Measurements from ENCODE around the gene OXSR1. TPM values are rescaled to one million over a fixed set of nuclear protein-coding genes. Genes with fewer than 3 reads are reported as not detected.

Gene OXSR1
- total and polyA plus RNA-seq, 12 donors, result 13.7 to 38.4 (median 31.2) TPM

DNA sequence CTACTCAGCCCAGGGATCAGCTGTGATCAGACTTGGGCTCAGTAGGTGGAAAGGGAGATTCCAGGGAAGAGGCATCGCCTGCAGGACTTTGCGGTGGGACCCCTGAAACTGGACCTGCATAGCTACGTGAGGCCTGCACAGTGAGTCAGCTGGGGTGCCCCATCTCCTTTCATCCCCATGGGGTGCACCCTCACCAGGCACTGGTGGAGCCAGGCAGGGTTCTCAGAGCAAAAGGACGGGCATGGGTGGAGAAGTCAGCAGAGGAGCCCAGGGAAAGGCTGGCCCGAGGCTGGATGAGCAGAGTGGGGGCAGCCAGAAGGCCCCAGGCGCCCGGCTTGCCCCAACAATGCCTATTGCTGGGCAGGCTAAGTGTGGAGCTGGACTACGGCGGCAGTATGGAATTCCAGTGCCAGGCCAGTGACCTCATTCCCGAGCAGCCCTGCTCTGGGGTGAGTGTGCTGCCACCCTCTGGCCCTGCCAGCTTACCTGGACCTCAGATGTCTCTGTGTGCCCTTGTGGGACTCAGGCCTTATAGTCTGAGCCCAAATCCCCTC is 48.1 kb upstream of the OXSR1 start:
- WGBS, 2 donors, result 69 to 75% methylated on average over 10 of the region's 10 CpGs
- intact Hi-C loops (cut with DNase I), result loop anchor here in 5 of 10 donors (5.0 to 10.0 kb wide), 4 partner anchors 228 to 365 kb away; partner anchors contain the start of gene XYLB (in 3 of the 5)
- no peaks in the 10 kb centered on the region for H3K9me3 ChIP-seq
- peak; percentile 34 to 43 for DNase-seq
- H3K36me3 ChIP-seq, result peaks cover 0 to 28% (median 17%) of the 10 kb centered on the region in 9 donors
- no peak overlapping the region for H3K4me3 ChIP-seq
- ATAC-seq, result peak; percentile 23 to 88 (median 70)
- peak in 2 of 9 donors; percentile 29 to 34 for TF ChIP-seq CTCF (IDR thresholded peaks at IDR 0.05)
- H3K27ac ChIP-seq, result no peak overlapping the region
- H3K27me3 ChIP-seq, result peaks cover 0 to 6% (median 0%) of the 10 kb centered on the region in 7 donors
- H3K4me1 ChIP-seq, result peaks cover 0 to 14% (median 4%) of the 10 kb centered on the region in 9 donors

- H3K4me1 ChIP-seq, result peaks cover 0 to 14% (median 4%) of the 10 kb centered on the region in 9 donors
- H3K36me3 ChIP-seq, result peaks cover 0 to 34% (median 23%) of the 10 kb centered on the region in 9 donors
- ATAC-seq (peak; percentile 45 to 79 (median 68)), DNase-seq (peak; percentile 38 to 62)
- intact Hi-C loops (cut with DNase I), result loop anchor here in 5 of 10 donors (5.0 to 10.0 kb wide), 4 partner anchors 227 to 364 kb away; partner anchors contain the start of gene XYLB (in 3 of the 5)
- peak; percentile 38 to 75 (median 68) for TF ChIP-seq CTCF (IDR thresholded peaks at IDR 0.05)
- H3K27me3 ChIP-seq, result peaks cover 0 to 6% (median 0%) of the 10 kb centered on the region in 7 donors
- H3K27ac ChIP-seq, result no peak overlapping the region
- H3K4me3 ChIP-seq, result no peak overlapping the region
- H3K9me3 ChIP-seq, result no peaks in the 10 kb centered on the region
- WGBS, 2 donors, result 59 to 70% methylated on average over 11 of the region's 11 CpGs
Measured at GRCh38 chr3:38117748-38118420, 47.5 kb upstream of the OXSR1 start.

- Histone ChIP-seq H3K4me3 (no peak overlapping the region), H3K27ac (no peak overlapping the region), H3K4me1 (peaks cover 0 to 14% (median 4%) of the 10 kb centered on the region in 9 donors), H3K27me3 (peaks cover 0 to 6% (median 0%) of the 10 kb centered on the region in 7 donors), H3K9me3 (no peaks in the 10 kb centered on the region), H3K36me3 (peaks cover 0 to 41% (median 30%) of the 10 kb centered on the region in 9 donors)
- no peak for ATAC-seq
- DNase-seq, result no peak
- 86 to 94% methylated on average over 13 of the region's 13 CpGs for WGBS, 2 donors
- TF ChIP-seq CTCF (IDR thresholded peaks at IDR 0.05), result no peak
- intact Hi-C loops (cut with DNase I), result loop anchor here in 5 of 10 donors (5.0 to 10.0 kb wide), 4 partner anchors 226 to 364 kb away; partner anchors contain the start of gene XYLB (in 3 of the 5)
Measured at GRCh38 chr3:38118421-38119247, 46.7 kb upstream of the OXSR1 start.

DNA sequence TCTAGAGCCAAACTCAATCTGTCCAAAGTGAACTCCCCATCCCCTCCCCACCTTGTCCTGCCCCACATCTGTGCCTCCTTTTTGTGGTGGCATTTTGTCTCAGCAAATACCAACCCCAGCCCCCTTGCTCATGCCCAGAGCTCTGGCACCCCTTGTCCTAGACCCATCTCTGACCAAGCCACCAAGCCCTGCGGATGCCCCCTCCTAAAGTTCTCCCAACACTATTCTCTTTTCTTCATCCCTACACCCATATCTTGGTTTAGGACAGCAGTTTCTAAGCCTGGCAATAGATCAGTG is 46.1 kb upstream of the OXSR1 start:
- whole genome bisulfite sequencing, 2 donors, result 97 to 100% methylated on average over 1 of the region's 1 CpG
- H3K36me3 ChIP-seq, result peaks cover 0 to 47% (median 30%) of the 10 kb centered on the region in 9 donors
- no peak for ATAC-seq

More for the DNA sequence above, 46.1 kb upstream of the OXSR1 start:
- Histone ChIP-seq H3K9me3 (no peaks in the 10 kb centered on the region), H3K27ac (no peak overlapping the region), H3K4me3 (no peak overlapping the region), H3K27me3 (peaks cover 0 to 3% (median 0%) of the 10 kb centered on the region in 7 donors), H3K4me1 (peaks cover 0 to 14% (median 4%) of the 10 kb centered on the region in 9 donors)
- intact Hi-C loops (cut with DNase I), result loop anchor here in 5 of 10 donors (5.0 to 10.0 kb wide), 4 partner anchors 226 to 363 kb away; partner anchors contain the start of gene XYLB (in 3 of the 5)
- DNase-seq, result no peak
- TF ChIP-seq CTCF (IDR thresholded peaks at IDR 0.05), result no peak
